Psoas muscle (tissue), 8 donors: ENCODE data around the gene TP53INP2. TPM values are rescaled to one million over a fixed set of nuclear protein-coding genes. Genes with fewer than 3 reads are reported as not detected.

ENCODE experiments used
- ATAC-seq, 4 donors: fragments of 200-7000 bp; cut with Tn5 transposase; one replicate each; pipeline ENCODE4 v1.9.1; 2020; ENCODE audit warnings: moderate library complexity in 3 of 4, mild to moderate bottlenecking in 2 of 4
- DNase-seq, 2 donors: peaks; one replicate each; pipeline ENCODE4 v3.0.0-alpha.2; 2020
- H3K27ac ChIP-seq: fragments of 200-600 bp; one replicate; pipeline ENCODE4 v1.8.0; 2022
- H3K27me3 ChIP-seq, 3 donors: fragments of 200-600 bp in 1 of 3; one replicate each; pipeline versions ENCODE4 v1.6.1 to v1.8.0; 2013 to 2022; ENCODE audit warnings: low read length in 2 of 3, mild to moderate bottlenecking in 2 of 3, moderate library complexity in 1 of 3; ENCODE audit not compliant: insufficient read depth in 3 of 3
- H3K36me3 ChIP-seq, 2 donors: fragments of 200-600 bp in 1 of 2; one replicate each; pipeline versions ENCODE4 v1.6.1 to v1.8.0; 2013 to 2022; ENCODE audit warnings: low read depth in 1 of 2, mild to moderate bottlenecking in 1 of 2, moderate library complexity in 1 of 2; ENCODE audit not compliant: insufficient read depth in 1 of 2
- H3K4me1 ChIP-seq: fragments of 200-600 bp; one replicate; pipeline ENCODE4 v1.8.0; 2022
- H3K4me3 ChIP-seq: fragments of 200-600 bp; one replicate; pipeline ENCODE4 v1.8.0; 2022; ENCODE audit warnings: mild to moderate bottlenecking
- H3K9me3 ChIP-seq: fragments of 200-600 bp; one replicate; pipeline ENCODE4 v1.8.0; 2022
- CTCF ChIP-seq: fragments of 200-600 bp; IDR thresholded peaks from one replicate; pipeline ENCODE4 v1.8.0; 2022; ENCODE audit warnings: antibody characterized with exemption
- WGBS, 3 donors: extraction: QIAGEN DNeasy Blood & Tissue Kit; methylation state at CpG; one replicate each; pipeline versions ENCODE4 v1.1.6 to v1.1.7; 2013; 5-methylcytosine and 5-hydroxymethylcytosine counted together
- intact Hi-C, 2 donors: fragments of 100-400 bp; cut with DNase I; formaldehyde crosslinking; loops; one replicate each; pipeline versions ENCODE4 v1.11.0 to v1.14.2; 2022
- polyA plus RNA-seq, 3 donors: library from polyadenylated mRNA; stranded (reverse); fragments of 200-250 nt; gene quantifications; one replicate each; pipeline ENCODE4 v1.2.3, GENCODE V29; 2013
- total RNA-seq, 4 donors: library from RNA; stranded (reverse); fragmentation: NEBNext Ultra II Directional in 2 of 4; extraction: Animal tissue kit (Norgen Biotek cat#: 25700) in 2 of 4; gene quantifications; one replicate each; pipeline versions ENCODE4 v1.2.1 to v1.2.4, GENCODE V29; 2021 to 2023
- donor health status: healthy with polysubstance abuse.
- donor health status: DM: no; HTN: no; CAD: no; lungs with moderate emphysema.
- donor health status: Bipolar disorder and iron deficiency.
- donor health status: healthy.
- donor health status: DM: yes; HTN: yes; CAD: no.
- donor health status: DM: no; HTN: no; CAD: no.
- donor health status: DM: no; HTN: no; CAD: no.
- donor health status: DM: yes; HTN: yes; CAD: no.

TP53INP2 gene
- total and polyA plus RNA-seq, 7 donors, result 20.5 to 42.8 (median 24.7) TPM

GRCh38 chr20:34736106-34736735, 32.1 kb downstream of the TP53INP2 start:
- Histone ChIP-seq H3K27me3 (no peaks in the 10 kb centered on the region), H3K36me3 (peaks cover 3 to 58% of the 10 kb centered on the region in 2 donors), H3K4me1 (peaks cover 36% of the 10 kb centered on the region), H3K9me3 (no peaks in the 10 kb centered on the region), H3K4me3 (no peak overlapping the region), H3K27ac (peak overlapping the region; percentile 81)
- no peak for TF ChIP-seq CTCF
- DNase-seq (peak; percentile 27 to 74), ATAC-seq (peak; percentile 91 to 95 (median 94))
- intact Hi-C loops, result no loop called here
- 25 to 48% (median 35%) methylated on average over 6 of the region's 6 CpGs for WGBS, 3 donors

GRCh38 chr20:34743039-34743438, 38.9 kb downstream of the TP53INP2 start:
- Histone ChIP-seq H3K27me3 (no peaks in the 10 kb centered on the region), H3K27ac (no peak overlapping the region), H3K4me1 (no peaks in the 10 kb centered on the region), H3K9me3 (no peaks in the 10 kb centered on the region), H3K4me3 (no peak overlapping the region), H3K36me3 (peaks cover 18 to 99% of the 10 kb centered on the region in 2 donors)
- intact Hi-C loops, result no loop called here
- ATAC-seq (no peak), DNase-seq (no peak)
- 93 to 100% (median 96%) methylated on average over 1 of the region's 1 CpG for whole genome bisulfite sequencing, 3 donors
- TF ChIP-seq CTCF, result no peak

GRCh38 chr20:34744340-34744739, 40.2 kb downstream of the TP53INP2 start:
- 90 to 96% (median 94%) methylated on average over 3 of the region's 3 CpGs for WGBS, 3 donors
- ATAC-seq, result no peak
- DNase-seq, result no peak
- H3K36me3 ChIP-seq, result peaks cover 18 to 100% of the 10 kb centered on the region in 2 donors
- no peaks in the 10 kb centered on the region for H3K4me1 ChIP-seq
- no peaks in the 10 kb centered on the region for H3K9me3 ChIP-seq
- H3K27me3 ChIP-seq, result no peaks in the 10 kb centered on the region
- intact Hi-C loops, result no loop called here
- TF ChIP-seq CTCF, result no peak
- no peak overlapping the region for H3K27ac ChIP-seq
- H3K4me3 ChIP-seq, result no peak overlapping the region

- ATAC-seq (no peak), DNase-seq (no peak)
- intact Hi-C loops, result no loop called here
- H3K4me1 ChIP-seq, result no peaks in the 10 kb centered on the region
- H3K36me3 ChIP-seq, result peaks cover 18 to 100% of the 10 kb centered on the region in 2 donors
- TF ChIP-seq CTCF, result no peak
- H3K27me3 ChIP-seq, result no peaks in the 10 kb centered on the region
- H3K9me3 ChIP-seq, result no peaks in the 10 kb centered on the region
- H3K27ac ChIP-seq, result no peak overlapping the region
- no peak overlapping the region for H3K4me3 ChIP-seq
- 65 to 83% (median 75%) methylated on average over 1 of the region's 1 CpG for WGBS, 3 donors
These were observed 40.7 kb downstream of the TP53INP2 start for GRCh38 chr20:34744847-34745246.

GRCh38 chr20:34746674-34747073, 42.5 kb downstream of the TP53INP2 start:
- H3K4me1 ChIP-seq, result no peaks in the 10 kb centered on the region
- ATAC-seq (no peak), DNase-seq (no peak)
- H3K27ac ChIP-seq, result no peak overlapping the region
- intact Hi-C loops, result no loop called here
- no peak overlapping the region for H3K4me3 ChIP-seq
- no peak for TF ChIP-seq CTCF
- WGBS, 3 donors, result 60 to 72% (median 65%) methylated on average over 3 of the region's 3 CpGs
- no peaks in the 10 kb centered on the region for H3K9me3 ChIP-seq
- H3K36me3 ChIP-seq, result peaks cover 13 to 97% of the 10 kb centered on the region in 2 donors
- no peaks in the 10 kb centered on the region for H3K27me3 ChIP-seq
